Fibroblast of lung (primary cell): ENCODE measurements around the gene SCFD2.

Source experiments
- CTCF ChIP-seq, 2 donors: IDR thresholded peaks in 1 of 2; conservative IDR thresholded peaks in 1 of 2; 1 replicate in 1 of 2; 2 replicates in 1 of 2; pipeline ENCODE4 v1.5.1; 2011 to 2012; ENCODE audit warnings: low read length in 2 of 2, control low read depth in 1 of 2, inconsistent platforms in 1 of 2, low read depth in 1 of 2, mild to moderate bottlenecking in 1 of 2
- EZH2 ChIP-seq: IDR thresholded peaks from 2 replicates; pipeline ENCODE4 v1.5.1; 2012; ENCODE audit warnings: low read length, control low read depth, mild to moderate bottlenecking; ENCODE audit errors: missing control alignments

GRCh38 chr4:52877694-52878093, 488.2 kb downstream of the SCFD2 start:
- TF ChIP-seq CTCF (conservative IDR thresholded peaks at IDR 0.05 in 1 of 2, IDR thresholded peaks at IDR 0.05 in 1 of 2; ENCODE audit: low read depth in 1 of 2, low read length in 2 of 2) (no peak), EZH2 (no peak)
